Adrenal gland (tissue), 5 donors: Measurements from ENCODE around the gene CCDC73.

ENCODE experiments used
- CTCF ChIP-seq, 6 experiments: fragments of 450-650 bp in 4 of 6; fragments of 200-600 bp in 2 of 6; sonication (generic) in 1 of 6; IDR thresholded peaks; 1 replicate in 5 of 6; 2 replicates in 1 of 6; pipeline versions ENCODE4 v1.5.1 to v1.8.0; 2016 to 2021; ENCODE audit warnings: antibody characterized with exemption in 6 of 6, mild to moderate bottlenecking in 2 of 6, moderate library complexity in 1 of 6
- POLR2A ChIP-seq, 2 donors: fragments of 450-650 bp; IDR thresholded peaks; one replicate each; pipeline ENCODE4 v1.6.1; 2017; ENCODE audit warnings: antibody characterized with exemption in 2 of 2, mild to moderate bottlenecking in 2 of 2, moderate library complexity in 1 of 2
- donor health status: DM: no; HTN: no; CAD: no.

DNA sequence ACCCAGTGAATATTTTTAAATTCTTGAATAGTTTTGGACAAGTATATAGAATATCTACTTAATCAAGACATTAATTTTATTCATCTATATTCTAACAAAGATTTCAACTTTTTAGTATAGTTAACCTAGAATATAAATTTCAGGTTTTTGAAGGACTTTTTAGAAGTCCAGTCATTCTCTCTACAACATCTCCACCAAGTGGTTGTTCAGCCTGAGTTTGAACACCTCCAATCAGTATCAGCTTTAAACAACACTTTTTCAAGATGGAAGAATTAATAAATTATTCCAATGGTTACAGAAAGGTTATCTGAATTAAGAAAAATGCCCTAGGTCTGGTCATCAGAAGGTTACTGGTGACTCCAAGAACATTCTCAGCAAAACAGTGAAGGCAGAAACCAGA lies 179.0 kb downstream of the CCDC73 start:
- TF ChIP-seq CTCF (IDR thresholded peaks at IDR 0.05) (peak in 2 of 6 experiments; percentile 8 to 22), POLR2A (IDR thresholded peaks at IDR 0.05) (no peak)
